SW480 (cell line): ENCODE measurements around the gene CATSPERD.
"Not testable (repeated sequence)": the region's sequence is repeated elsewhere in the genome, so short reads cannot be mapped to it uniquely, and the experiment has no call there.

Experiments
- DNase-seq: peaks from one replicate; pipeline ENCODE4 v3.0.0-alpha.2; 2016; ENCODE audit warnings: low spot score

CATSPERD gene

GRCh38 chr19:5698635-5699422 lies 21.6 kb upstream of the CATSPERD start:
- DNase-seq, result no peak

DNA sequence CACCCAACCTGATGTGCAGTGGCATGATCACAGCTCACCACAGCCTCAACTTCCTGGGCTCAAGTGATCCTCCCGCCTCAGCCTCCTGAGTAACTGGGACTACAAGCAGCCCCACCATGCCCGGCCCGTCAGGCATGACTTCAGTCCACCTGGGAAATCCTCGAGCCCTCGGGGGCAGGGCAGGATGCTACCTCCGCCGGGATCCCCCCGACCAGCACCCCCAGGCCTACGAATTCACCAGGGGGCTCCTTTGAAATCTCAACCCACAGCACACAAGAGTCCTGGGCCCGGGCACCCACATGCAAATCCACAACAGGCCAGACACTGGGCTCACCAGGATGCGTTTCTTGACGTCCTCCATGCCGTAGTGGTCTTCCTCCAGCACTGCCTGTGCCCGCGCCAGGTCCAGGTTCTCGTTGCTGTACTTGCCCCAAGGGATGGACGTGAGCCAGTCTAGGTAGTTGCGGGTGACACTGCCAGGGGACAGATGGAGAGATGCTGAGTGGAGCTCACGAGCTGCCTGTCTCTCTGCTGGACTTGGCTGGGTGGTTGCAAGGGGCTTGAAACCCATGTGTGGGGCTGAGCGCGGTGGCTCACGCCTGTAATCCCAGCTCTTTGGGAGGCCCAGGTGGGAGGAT lies 19.9 kb upstream of the CATSPERD start:
- DNase-seq, result no peak

DNA sequence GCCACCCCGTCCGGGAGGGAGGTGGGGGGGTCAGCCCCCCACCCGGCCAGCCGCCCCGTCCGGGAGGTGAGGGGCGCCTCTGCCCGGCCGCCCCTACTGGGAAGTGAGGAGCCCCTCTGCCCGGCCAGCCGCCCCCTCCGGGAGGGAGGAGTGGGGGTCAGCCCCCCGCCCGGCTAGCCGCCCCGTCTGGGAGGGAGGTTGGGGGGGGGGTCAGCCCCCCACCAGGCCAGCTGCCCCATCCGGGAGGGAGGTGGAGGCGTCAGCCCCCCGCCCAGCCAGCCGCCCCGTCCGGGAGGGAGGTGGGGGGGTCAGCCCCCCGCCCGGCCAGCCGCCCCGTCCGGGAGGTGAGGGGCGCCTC lies 18.4 kb upstream of the CATSPERD start:
- DNase-seq, result not testable (repeated sequence)

- no peak for DNase-seq
These were observed 16.3 kb upstream of the CATSPERD start for GRCh38 chr19:5703819-5704818.

DNA sequence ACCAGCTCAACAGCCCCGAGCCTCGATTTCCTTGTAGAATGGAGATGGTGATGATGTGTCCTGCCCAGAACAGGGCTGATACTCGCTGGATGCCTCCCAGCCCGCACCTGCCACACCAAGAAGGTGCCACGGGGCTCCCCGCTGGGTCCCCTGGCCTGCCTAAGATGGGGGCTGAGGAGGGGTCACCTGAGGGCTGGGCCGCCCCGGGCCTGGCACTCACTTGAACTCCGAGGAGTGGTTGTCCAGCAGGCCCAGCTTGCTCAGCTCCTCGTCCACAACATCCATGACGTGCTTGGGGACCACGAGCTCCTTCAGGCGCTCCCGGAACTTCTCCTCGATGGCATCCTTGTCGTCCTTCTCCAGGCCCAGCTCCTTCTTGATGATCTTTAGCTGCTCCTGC lies 14.9 kb upstream of the CATSPERD start:
- DNase-seq, result no peak

DNA sequence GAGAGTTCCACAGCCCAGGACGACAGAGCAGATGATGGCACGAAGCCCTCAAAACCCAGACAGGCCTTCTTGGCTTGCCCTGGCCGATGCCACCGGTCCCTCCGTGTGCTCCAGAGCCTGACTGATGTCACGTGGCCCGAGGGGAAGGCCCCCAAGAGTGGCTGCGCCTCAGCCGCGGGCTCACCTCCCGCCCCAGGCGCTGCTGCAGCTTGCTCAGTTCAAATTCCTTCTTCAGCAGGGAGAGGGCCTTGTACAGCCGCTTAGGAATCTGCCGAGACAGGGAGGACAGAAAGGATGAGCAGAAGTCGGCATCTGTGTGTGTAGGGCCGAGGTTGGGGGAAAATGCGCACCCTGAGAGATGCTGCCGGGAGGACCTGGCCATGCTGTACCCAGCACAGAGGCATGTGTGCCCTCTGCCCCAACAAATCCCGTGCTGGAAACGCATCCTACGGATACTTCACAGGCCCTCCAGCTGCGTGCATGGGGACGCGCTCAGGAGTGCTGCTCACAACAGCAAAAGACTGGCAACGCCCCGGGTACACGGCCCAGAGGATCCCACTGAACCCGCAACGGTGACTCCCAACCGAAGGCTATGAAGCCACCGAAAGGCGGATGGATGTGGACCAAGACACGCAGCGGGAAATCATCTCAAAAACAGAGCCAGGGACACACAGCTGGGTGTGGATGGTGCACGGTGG lies 13.4 kb upstream of the CATSPERD start:
- no peak for DNase-seq

DNA sequence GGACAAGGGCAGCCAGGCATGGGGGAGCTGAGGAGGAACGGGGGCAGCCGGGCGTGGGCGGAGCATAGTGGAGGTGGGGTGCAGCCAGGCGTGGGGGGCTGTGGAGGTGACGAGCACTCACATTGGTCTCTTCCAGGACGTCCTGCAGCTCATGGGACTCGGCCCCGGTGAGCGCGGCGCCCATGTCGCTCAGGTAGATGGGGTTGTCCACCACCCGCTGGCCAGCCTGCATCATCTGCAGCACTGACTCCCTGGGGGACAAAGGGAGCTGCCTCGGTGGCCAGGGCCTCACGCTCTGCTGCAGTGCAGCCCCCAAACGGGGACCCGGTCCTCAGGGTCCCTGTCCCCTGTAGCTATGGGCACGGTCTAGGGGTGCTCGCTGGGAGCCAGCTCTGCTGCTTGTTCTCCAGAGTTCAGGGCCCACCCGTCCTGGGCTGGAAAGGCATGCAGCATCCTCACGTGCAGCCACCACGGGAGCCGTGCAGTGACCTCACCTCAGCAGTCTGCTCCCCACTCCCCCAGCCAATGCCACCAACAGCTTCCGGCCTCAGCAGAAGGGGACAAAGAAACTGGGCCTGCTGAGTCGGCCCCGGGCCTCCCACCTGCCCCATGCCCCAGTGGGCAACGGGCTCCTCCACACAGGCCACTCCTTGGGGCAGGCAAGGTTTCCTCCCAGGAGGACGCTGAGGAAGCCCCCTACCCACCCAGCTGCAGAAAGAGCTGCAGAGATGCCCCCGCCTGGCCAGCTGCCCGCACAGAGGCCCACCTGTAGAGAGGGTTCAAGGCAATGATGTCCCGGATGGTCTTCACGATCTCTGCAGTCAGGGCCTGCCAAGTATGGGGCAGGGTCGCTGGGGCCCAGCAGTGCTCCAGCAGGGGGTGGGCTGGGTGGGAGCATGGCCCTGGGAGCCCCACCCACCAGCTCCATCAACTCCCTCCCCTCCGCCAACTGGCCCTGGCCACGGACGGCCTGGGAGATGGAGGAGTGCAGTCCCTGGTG lies 12.6 kb upstream of the CATSPERD start:
- DNase-seq, result no peak

- DNase-seq, result no peak
These were observed 9.4 kb upstream of the CATSPERD start for GRCh38 chr19:5711025-5711424.

GRCh38 chr19:5711713-5712161 lies 8.7 kb upstream of the CATSPERD start:
- DNase-seq, result no peak

- DNase-seq, result no peak
These were observed 7.2 kb upstream of the CATSPERD start for GRCh38 chr19:5713228-5713627.

DNA sequence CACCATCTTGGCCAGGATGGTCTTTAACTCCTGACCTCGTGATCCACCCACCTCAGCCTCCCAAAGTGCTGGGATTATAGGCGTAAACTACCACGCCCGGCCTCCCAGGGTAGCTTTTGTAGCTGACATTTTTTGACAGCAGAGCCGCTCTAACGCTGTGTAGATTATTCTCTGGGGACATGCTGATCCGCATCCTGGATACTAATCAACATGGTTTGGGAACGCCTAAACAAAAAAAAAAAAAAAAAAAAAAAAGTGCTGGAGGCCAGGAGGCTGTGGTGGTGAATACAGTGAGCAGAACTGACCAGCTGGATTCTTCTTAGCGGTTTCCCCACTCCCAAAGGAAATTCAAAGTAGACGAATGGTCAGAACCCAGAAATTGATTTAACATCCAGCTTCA lies 5.6 kb upstream of the CATSPERD start:
- no peak for DNase-seq

DNA sequence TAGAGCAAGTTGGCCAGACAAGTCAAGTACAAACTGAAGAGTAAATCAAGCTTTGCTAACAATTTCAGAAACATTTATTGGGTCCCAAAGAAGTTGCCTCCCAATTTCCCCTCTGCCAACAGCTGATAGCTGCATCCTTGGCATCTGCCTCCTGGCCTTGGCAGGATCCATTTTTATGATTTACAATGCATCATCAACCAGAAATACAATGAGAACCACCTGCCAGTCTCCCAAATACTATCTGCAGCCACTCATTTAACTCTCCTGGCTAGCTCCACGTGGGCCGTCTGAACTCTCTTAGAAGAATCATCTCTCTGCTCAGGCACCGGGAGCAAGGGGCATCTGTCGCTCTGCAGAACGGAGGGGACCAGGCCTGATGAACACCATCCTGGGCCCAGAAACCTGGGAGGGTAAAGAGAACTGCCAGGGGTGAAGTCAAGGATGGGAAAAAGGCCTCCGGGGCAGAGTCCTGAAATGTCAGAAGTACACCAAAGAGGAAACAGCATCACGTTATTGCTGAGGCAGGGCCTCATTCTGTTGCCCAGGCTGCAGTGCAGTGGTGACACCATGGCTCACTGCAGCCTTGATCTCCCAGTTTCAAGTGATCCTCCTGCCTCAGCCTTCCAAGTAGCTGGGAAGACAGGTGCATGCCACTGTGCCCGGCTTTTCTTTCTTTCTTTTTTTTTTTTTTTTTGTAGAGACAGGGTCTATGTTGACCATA lies 3.1 kb upstream of the CATSPERD start:
- DNase-seq, result no peak

GRCh38 chr19:5718037-5718578 lies 2.3 kb upstream of the CATSPERD start:
- DNase-seq, result no peak

DNA sequence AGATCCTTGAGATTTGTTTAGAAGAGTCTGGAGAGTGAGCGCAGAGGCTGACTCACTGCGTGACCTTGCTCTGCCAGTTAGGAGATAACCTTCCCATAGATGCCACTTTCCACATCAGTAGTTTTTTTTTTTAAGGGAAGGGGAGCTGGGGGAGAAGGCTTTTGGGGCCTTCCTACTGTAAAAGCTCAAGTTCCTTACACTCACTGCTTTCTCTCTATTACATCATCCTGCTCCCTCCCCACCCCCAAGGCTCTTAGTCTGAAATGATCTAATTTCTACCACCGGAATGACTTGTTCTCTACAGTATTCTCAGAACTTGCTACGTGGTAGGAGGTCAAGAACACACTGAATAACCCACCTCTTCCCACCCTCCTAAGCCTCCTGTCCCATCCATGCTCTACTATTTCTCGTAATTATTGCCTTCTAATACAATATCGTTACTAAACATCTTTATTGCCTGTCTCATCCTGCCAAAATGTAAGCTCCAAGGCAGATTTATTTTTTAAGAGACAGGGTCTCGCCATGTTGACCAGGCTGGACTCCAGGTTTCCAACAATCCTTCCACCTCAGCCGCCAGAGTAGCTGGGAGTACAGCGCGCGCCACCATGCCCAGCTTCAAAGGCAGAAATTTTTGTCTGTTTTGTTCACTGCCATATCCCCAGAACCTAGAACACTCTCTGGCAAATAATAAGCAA lies 1.7 kb upstream of the CATSPERD start:
- peak; percentile 78 for DNase-seq

DNA sequence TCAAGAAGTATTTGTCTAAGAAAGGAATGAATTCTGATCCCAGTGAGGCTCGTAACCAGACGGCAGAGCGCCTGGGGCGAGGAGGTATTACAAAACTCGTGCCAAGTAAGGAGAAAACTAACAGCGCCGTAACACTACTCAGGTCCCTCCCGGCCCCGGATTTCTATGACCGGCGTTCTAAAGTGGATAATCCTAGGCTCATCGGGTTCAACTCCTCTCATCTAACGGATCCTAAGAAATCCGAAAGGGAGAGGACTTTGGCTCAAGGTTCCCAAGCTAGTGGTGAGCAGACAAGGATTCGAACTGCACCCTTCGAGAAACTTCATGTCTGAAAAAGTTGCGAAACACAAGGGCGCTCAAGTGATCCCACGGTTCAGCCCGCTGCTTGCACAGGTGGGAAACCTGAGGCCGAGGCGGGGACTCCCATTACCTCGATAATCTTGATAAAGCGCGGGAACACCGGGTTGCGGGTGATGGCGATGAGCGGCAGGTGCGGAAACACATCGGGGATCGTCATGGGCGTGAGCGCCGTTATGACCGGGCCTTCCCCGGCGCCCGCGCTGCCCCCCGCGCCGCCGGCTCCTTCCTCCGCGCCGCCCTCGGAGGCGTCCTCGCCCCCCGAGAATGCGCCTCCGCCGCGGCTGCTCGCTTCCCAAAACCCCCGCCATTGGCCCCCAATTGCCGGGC lies 1.0 kb upstream of the CATSPERD start:
- no peak for DNase-seq

DNA sequence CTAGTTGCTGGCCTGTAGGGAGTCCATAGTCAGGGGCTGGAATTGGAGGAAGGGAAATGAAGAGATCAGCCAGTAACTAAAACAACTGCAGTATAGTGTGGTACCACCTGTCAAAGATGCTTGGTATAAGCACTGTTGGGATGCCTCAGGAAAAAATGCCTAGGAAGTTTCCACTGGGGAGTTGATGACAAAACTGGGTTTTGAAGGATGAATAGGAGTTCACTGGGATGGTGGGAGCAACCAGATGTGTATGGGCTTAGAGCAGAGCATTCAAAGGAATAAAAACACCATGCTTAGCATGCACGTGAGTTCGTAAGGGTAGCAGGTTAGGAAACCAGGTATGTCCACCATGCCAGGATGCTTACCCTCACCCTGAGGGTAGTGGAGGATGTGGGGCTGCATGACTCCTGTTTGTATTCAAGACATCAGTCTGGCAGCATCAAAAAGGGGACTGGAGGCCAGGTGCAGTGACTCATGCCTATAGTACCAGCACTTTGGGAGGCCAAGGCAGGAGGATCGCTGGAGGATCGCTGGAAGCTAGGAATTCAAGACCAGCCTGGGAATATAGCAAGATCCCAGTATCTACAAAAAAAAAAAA lies 7.1 kb downstream of the CATSPERD start:
- no peak for DNase-seq

DNA sequence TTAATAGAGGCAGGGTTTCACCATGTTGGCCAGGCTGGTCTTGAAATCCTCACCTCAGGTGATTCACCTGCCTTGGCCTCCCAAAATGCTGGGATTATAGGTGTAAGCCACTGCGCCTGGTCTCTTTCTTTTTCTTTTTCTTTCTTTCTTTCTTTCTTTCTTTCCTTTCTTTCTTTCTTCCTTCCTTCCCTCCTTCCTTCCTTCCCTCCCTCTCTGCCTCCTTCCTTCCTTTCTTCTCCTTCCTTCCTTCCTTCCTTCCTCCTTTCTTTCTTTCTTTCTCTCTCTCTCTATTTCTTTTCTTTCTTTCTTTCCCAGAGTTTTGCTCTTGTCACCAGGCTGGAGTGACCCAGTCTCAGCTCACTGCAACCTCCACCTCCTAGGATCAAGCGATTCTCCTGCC lies 12.7 kb downstream of the CATSPERD start:
- DNase-seq, result not testable (repeated sequence)

GRCh38 chr19:5738423-5738822 lies 18.0 kb downstream of the CATSPERD start:
- DNase-seq, result no peak
